Glutamatergic neuron (in vitro differentiated cells): ENCODE data around the gene ZWILCH. TPM values are rescaled to one million over a fixed set of nuclear protein-coding genes. Genes with fewer than 3 reads are reported as not detected.
"Not testable (repeated sequence)": the region's sequence is repeated elsewhere in the genome, so short reads cannot be mapped to it uniquely, and the experiment has no call there.

Experiments used
- DNase-seq: peaks from one replicate; pipeline ENCODE4 v3.0.0; 2022
- H3K27ac Mint-ChIP-seq: one replicate; pipeline ENCODE4 v1.8.0; 2020; ENCODE audit warnings: mild to moderate bottlenecking, mixed read lengths, inconsistent platforms; ENCODE audit not compliant: unreplicated experiment
- H3K27me3 Mint-ChIP-seq: one replicate; pipeline ENCODE4 v1.8.0; 2020; ENCODE audit warnings: mild to moderate bottlenecking, moderate library complexity, mixed read lengths, inconsistent platforms; ENCODE audit not compliant: unreplicated experiment
- H3K36me3 Mint-ChIP-seq: one replicate; pipeline ENCODE4 v1.8.0; 2020; ENCODE audit warnings: mild to moderate bottlenecking, mixed read lengths, inconsistent platforms; ENCODE audit not compliant: unreplicated experiment
- H3K4me1 Mint-ChIP-seq: one replicate; pipeline ENCODE4 v1.8.0; 2020; ENCODE audit warnings: mild to moderate bottlenecking, low read depth, mixed read lengths, inconsistent platforms; ENCODE audit not compliant: unreplicated experiment
- H3K4me3 Mint-ChIP-seq: one replicate; pipeline ENCODE4 v1.8.0; 2020; ENCODE audit warnings: mild to moderate bottlenecking, mixed read lengths, inconsistent platforms; ENCODE audit not compliant: unreplicated experiment
- H3K9me3 Mint-ChIP-seq: one replicate; pipeline ENCODE4 v1.8.0; 2020; ENCODE audit warnings: mild to moderate bottlenecking, moderate library complexity, mixed read lengths, inconsistent platforms; ENCODE audit not compliant: unreplicated experiment
- CTCF ChIP-seq: fragments of 200-600 bp; sonication (generic); IDR thresholded peaks from one replicate; pipeline ENCODE4 v1.5.0; 2021; ENCODE audit not compliant: partially characterized antibody, unreplicated experiment
- total RNA-seq: library from RNA; stranded (reverse); fragmentation: NEBNext Ultra II Directional; extraction: Animal tissue kit (Norgen Biotek cat#: 25700); gene quantifications from one replicate; pipeline ENCODE4 v1.2.1, GENCODE V29; 2021; ENCODE audit not compliant: unreplicated experiment

Gene ZWILCH
- total RNA-seq, 1 donor from 2014 or later, result 21.8 TPM

GRCh38 chr15:66462627-66463026 is 42.5 kb upstream of the ZWILCH start:
- H3K27ac Mint-ChIP-seq, result peak overlapping the region; percentile 70
- peaks cover 7% of the 10 kb centered on the region for H3K4me1 Mint-ChIP-seq
- H3K4me3 Mint-ChIP-seq, result no peak overlapping the region
- peaks cover 2% of the 10 kb centered on the region for H3K27me3 Mint-ChIP-seq
- no peaks in the 10 kb centered on the region for H3K9me3 Mint-ChIP-seq
- peaks cover 10% of the 10 kb centered on the region for H3K36me3 Mint-ChIP-seq
- no peak for DNase-seq
- TF ChIP-seq CTCF, result no peak

- H3K4me1 Mint-ChIP-seq, H3K4me3 Mint-ChIP-seq, H3K36me3 Mint-ChIP-seq, H3K27me3 Mint-ChIP-seq, H3K27ac Mint-ChIP-seq, H3K9me3 Mint-ChIP-seq, DNase-seq: not testable (repeated sequence)
Measured at GRCh38 chr15:66465294-66465693, 39.8 kb upstream of the ZWILCH start.

GRCh38 chr15:66467162-66468040 is 37.7 kb upstream of the ZWILCH start:
- H3K27me3 Mint-ChIP-seq, H3K36me3 Mint-ChIP-seq, H3K27ac Mint-ChIP-seq, H3K4me1 Mint-ChIP-seq, H3K4me3 Mint-ChIP-seq, DNase-seq, H3K9me3 Mint-ChIP-seq: not testable (repeated sequence)

- not testable (repeated sequence) for H3K4me3 Mint-ChIP-seq, H3K4me1 Mint-ChIP-seq
Measured at GRCh38 chr15:66470825-66471224, 34.3 kb upstream of the ZWILCH start.

GRCh38 chr15:66472176-66472999 is 32.7 kb upstream of the ZWILCH start:
- no peaks in the 10 kb centered on the region for H3K36me3 Mint-ChIP-seq
- no peak overlapping the region for H3K27ac Mint-ChIP-seq

More at GRCh38 chr15:66470825-66471224, 34.3 kb upstream of the ZWILCH start:
- not testable (repeated sequence) for H3K9me3 Mint-ChIP-seq, H3K27me3 Mint-ChIP-seq, H3K27ac Mint-ChIP-seq, DNase-seq, H3K36me3 Mint-ChIP-seq

GRCh38 chr15:66474135-66474534 is 31.0 kb upstream of the ZWILCH start:
- Mint-ChIP-seq H3K27ac (no peak overlapping the region), H3K27me3 (peaks cover 5% of the 10 kb centered on the region), H3K9me3 (no peaks in the 10 kb centered on the region), H3K4me3 (no peak overlapping the region), H3K36me3 (no peaks in the 10 kb centered on the region), H3K4me1 (peaks cover 3% of the 10 kb centered on the region)
- DNase-seq, result no peak
- TF ChIP-seq CTCF, result no peak

More at GRCh38 chr15:66472176-66472999, 32.7 kb upstream of the ZWILCH start:
- H3K4me3 Mint-ChIP-seq, result no peak overlapping the region
- peaks cover 3% of the 10 kb centered on the region for H3K4me1 Mint-ChIP-seq
- no peak for DNase-seq
- H3K9me3 Mint-ChIP-seq, result no peaks in the 10 kb centered on the region
- TF ChIP-seq CTCF, result no peak
- H3K27me3 Mint-ChIP-seq, result peaks cover 5% of the 10 kb centered on the region
